Stomach (tissue), 4 donors: ENCODE results near the gene OCSTAMP.

Experiments used
- CTCF ChIP-seq, 7 experiments: fragments of 450-650 bp in 4 of 7; fragments of 200-600 bp in 3 of 7; sonication (generic) in 3 of 7; IDR thresholded peaks; one replicate each; pipeline ENCODE4 v1.5.1; 2016 to 2019; ENCODE audit warnings: antibody characterized with exemption in 7 of 7, control low read depth in 2 of 7, mild to moderate bottlenecking in 1 of 7
- EP300 ChIP-seq: sonication (generic); formaldehyde crosslinking; IDR thresholded peaks from one replicate; pipeline ENCODE4 v1.6.1; 2017; ENCODE audit warnings: antibody characterized with exemption
- POLR2AphosphoS5 ChIP-seq, 3 donors: sonication (generic); formaldehyde crosslinking; IDR thresholded peaks; one replicate each; pipeline ENCODE4 v1.6.1; 2016; ENCODE audit warnings: antibody characterized with exemption in 3 of 3

- TF ChIP-seq EP300 (no peak), POLR2AphosphoS5 (IDR thresholded peaks at IDR 0.05) (no peak), CTCF (IDR thresholded peaks at IDR 0.05) (no peak)
These were observed 11.3 kb downstream of the OCSTAMP start for GRCh38 chr20:46539113-46539512.
